ENCODE data around the gene DENND2A.

DNA sequence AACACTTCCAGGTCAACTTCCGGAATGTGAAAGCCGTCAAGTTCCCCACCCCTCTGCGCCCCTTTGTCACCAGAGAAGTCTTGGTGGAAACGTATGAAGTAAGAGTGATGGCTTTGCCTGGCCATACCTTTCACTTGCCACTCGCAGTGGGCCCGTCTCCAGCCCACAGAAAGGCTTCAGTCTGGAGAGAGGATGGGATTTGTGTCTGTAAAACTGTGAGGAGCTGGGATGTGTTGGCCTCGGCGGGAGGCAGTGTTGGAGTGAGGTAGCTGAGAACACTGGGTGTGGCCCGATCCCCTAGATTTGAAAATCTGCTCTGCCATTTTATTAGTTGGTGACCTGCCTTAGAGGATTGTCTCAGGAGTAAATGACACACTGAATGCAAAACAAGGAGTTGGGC, 38.6 kb upstream of the DENND2A start:
- TF ChIP-seq, protein P1, sequence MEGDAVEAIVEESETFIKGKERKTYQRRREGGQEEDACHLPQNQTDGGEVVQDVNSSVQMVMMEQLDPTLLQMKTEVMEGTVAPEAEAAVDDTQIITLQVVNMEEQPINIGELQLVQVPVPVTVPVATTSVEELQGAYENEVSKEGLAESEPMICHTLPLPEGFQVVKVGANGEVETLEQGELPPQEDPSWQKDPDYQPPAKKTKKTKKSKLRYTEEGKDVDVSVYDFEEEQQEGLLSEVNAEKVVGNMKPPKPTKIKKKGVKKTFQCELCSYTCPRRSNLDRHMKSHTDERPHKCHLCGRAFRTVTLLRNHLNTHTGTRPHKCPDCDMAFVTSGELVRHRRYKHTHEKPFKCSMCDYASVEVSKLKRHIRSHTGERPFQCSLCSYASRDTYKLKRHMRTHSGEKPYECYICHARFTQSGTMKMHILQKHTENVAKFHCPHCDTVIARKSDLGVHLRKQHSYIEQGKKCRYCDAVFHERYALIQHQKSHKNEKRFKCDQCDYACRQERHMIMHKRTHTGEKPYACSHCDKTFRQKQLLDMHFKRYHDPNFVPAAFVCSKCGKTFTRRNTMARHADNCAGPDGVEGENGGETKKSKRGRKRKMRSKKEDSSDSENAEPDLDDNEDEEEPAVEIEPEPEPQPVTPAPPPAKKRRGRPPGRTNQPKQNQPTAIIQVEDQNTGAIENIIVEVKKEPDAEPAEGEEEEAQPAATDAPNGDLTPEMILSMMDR (conservative IDR thresholded peaks at IDR 0.05; ENCODE audit: low read depth, low read length), result no peak
- TF ChIP-seq EZH2 (IDR thresholded peaks at IDR 0.05; ENCODE audit: borderline replicate concordance, low read depth, low read length, poor library complexity, severe bottlenecking), result no peak
